ENCODE data around the gene ABCC5.
"Not testable (repeated sequence)": the region's sequence is repeated elsewhere in the genome, so short reads cannot be mapped to it uniquely, and the experiment has no call there.

The ABCC5 gene

DNA sequence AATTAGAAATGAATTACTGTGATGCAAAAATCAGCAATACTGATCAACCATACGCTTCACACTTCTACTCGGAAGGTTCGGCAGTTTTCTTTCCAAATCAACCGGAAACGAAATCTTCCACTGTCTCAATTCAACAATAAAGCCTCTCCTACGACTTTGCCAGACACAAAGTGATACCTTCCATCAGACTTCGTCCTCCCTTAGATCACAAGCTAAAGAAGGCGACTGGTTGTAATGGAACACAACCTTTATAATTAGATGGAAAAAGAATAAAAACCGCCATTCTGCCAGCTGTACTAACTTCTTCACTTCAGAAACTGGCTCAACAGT lies 133.6 kb downstream of the ABCC5 start:
- DNase-seq = no peak

DNA sequence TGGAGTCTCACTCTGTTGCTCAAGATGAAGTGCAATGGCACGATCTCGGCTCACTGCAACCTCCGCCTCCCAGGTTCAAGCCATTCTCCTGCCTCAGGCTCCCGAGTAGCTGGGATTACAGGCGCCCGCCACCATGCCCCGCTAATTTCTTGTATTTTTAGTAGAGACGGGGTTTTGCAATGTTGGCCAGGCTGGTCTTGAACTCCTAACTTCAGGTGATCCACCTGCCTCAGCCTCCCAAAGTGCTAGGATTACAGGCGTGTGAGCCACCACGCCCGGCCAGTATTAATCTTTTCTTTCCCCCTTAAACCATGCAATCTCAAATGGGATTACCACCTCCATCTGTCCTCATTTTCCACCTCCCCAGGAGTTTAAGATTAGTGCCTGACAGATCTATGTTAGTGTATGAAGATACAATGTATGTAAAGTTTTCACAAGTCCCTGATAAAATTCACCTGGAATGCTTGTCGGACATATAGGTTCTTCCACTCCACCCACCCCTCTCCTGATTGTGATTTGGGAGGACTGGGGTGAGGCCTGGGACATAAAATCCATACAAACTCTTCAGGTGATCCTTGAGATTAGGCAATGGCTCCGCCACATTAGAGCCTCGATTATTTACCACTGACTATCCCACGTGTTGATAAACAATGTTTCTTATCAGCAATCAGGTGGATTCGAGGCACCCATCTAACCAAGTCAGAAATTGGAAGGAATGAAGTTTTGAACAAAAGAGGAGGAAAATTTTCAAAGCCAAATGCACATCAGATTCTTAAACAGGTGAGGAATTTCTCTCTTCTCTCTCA lies 134.2 kb downstream of the ABCC5 start:
- DNase-seq = no peak

DNA sequence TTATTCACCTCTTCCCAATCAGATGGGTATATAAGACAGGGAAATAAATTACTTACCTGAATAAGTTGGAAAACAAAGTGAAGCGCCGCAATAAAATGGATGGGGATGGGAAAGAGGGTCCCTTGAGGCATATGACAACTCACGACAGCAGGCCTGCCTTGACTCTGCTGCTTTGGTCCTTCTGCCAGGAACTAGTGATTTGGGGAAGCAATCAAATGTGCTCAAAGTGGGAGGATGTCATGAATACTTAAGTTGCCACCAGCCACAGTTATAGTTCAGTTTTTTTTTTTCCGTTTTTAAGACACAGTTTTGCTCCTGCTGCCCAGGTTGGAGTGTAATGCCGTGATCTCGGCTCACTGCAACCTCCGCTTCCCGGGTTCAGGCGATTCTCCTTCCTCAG lies 137.6 kb downstream of the ABCC5 start:
- DNase-seq = no peak

DNA sequence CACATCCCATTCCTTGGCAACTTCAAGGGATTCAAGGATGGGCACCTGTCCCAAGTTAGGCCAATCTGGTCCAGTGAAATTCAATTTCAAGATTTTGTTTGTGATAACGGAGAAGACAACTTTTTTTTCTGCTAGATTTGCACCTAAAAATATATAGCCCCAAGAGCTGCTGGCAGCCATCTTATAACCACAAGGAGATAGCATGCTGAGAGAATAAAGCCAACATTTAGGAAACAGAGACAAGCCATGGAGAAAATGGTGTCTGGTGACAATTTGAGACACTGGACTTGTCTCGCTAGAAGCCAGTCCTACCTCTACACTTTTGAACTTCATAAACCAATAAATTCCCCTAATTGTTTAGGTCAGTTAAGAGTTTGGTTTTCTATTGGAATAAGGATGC lies 138.4 kb downstream of the ABCC5 start:
- DNase-seq = no peak

DNA sequence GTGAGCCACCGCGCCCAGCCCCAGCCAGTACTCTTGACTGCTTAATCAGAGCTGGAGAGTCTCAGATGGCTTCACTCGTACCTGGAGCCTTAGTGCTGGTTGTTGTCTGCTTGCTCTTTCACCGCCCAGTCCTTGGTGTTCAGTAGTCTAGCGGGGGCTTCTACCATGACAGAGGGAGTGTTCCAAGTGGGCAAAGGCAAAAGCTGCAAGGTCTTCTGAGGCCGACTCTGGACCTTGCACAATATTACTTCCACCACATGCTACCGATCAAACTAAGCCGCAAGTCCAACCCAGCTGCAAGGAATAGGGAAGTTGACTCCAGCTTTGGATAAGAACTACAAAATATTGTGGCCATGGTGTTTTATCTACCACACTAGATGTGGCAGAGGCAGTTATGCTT lies 139.6 kb downstream of the ABCC5 start:
- DNase-seq = no peak

DNA sequence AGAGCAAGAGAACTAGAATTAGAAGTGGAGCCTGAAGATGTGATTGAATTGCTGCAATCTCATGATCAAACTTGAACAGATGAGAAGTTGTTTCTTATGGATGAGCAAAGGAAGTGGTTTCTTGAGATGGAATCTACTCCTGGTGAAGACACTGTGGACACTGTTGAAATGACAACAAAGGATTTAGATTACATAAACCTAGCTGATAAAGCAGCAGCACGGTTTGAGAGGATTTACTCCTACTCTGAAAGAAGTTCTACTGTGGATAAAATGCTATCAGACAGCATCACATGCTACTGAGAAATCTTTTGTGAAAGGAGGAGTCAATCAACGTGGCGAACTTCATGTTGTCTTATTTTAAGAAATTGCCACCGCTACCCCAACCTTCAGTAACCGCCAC lies 140.5 kb downstream of the ABCC5 start:
- not testable (repeated sequence) for DNase-seq

DNA sequence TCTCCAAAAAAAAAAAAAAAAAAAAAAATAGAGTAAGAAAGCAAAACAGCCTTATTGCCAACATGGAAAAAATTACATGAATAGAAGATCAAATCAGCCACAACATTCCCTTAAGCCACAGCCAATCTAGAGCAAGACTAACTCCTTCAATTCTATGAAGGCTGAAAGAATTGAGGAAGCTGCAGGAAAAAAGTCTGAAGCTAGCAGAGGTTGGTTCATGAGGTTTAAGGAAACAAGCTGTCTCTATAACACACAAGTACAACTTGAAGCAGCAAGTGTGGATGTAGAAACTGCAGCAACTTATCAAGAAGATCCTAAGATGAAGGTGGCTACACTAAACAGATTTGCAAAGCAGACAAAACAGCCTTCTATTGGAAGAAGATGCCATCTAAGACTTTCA lies 142.3 kb downstream of the ABCC5 start:
- no peak for DNase-seq

DNA sequence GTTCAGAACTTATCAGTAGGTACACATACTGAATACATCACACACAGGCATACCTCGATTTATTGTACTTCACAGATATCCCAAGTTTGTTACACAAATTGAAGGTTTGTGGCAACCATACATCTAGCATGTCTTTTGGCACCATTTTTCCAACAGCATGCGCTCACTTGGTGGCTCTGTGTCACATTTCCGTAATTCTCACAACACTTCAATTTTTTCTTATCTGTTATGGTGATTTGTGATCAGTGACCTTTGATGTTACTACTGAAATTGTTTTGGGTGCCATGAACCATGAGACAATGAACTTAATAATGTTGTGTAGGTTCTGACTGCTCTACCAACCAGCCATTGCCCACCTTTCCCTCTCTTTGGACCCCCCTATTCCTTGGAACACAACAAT lies 143.8 kb downstream of the ABCC5 start:
- DNase-seq = no peak

DNA sequence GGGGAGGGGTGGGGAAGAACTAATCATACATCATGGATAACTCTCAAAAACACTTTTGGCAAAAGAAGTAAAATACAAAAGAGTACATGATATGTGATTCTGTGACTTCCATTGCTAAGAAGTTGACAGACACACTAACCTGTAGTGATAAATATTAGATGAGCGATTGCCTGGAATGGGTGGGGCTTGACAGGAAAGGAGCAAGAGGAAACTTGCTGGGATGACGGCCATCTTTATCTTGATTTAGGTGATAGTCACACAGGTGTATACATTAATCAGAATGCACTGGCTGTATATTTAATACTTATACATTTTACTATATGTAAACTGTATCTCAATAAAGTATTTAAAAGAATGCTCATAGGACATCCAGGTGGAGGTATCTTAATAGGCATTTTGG lies 146.1 kb downstream of the ABCC5 start:
- DNase-seq = no peak

DNA sequence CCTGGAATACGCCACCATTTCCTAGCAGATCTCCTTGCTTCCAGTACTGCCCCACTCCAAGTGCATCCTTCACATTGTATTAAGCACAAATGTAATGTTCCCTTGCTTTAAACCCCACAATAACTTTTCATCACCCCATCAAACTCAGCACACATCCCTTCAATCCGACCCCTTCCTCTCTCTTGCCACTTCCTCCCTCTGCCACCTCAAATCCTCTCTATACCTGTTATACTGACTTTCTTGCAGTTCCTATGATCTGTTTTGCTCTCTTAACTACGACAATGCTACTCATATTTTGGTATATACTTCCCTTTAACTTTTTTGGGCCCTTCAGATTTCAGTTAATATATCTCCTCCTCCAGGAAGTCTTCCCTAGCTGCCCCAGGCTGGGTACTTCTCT lies 147.1 kb downstream of the ABCC5 start:
- no peak for DNase-seq
